ENCODE data around the gene DPYD. TPM values are rescaled to one million over a fixed set of nuclear protein-coding genes. Genes with fewer than 3 reads are reported as not detected.

Gene DPYD
- total and polyA plus RNA-seq, 4 donors = 17.7 to 99.3 (median 74.4) TPM

- Histone ChIP-seq H3K4me3 (no peak overlapping the region), H3K9ac (ENCODE audit: insufficient read depth in 1 of 2, low read length in 2 of 2) (no peak overlapping the region), H3K4me1 (ENCODE audit: control insufficient read depth in 5 of 5, insufficient read depth in 5 of 5, low read length in 5 of 5) (no peaks in the 10 kb centered on the region), H3K9me3 (ENCODE audit: control insufficient read depth in 4 of 4, insufficient read depth in 3 of 4, low read length in 3 of 4) (no peaks in the 10 kb centered on the region), H3K27ac (ENCODE audit: low read depth in 1 of 2, low read length in 1 of 2) (no peak overlapping the region), H3K27me3 (ENCODE audit: control insufficient read depth in 3 of 3, insufficient read depth in 3 of 3, low read length in 2 of 3) (no peaks in the 10 kb centered on the region), H3K36me3 (ENCODE audit: control insufficient read depth in 4 of 4, insufficient read depth in 4 of 4, low read length in 4 of 4) (peaks cover 0 to 1% (median 0%) of the 10 kb centered on the region in 4 donors)
- 84 to 92% methylated on average over 3 of the region's 3 CpGs for WGBS, 2 donors
- no peak for TF ChIP-seq CTCF (IDR thresholded peaks at IDR 0.05; ENCODE audit: control extremely low read depth, extremely low read depth)
- DNase-seq (no peak), ATAC-seq (ENCODE audit: insufficient read depth, low FRiP score) (no peak)
These were observed 265.8 kb downstream of the DPYD start for GRCh38 chr1:97654876-97655585.

- WGBS, 2 donors = 84 to 85% methylated on average over 3 of the region's 3 CpGs
- no peaks in the 10 kb centered on the region for H3K4me1 ChIP-seq (ENCODE audit: control insufficient read depth in 5 of 5, insufficient read depth in 5 of 5, low read length in 5 of 5)
- no peak overlapping the region for H3K4me3 ChIP-seq
- no peak for DNase-seq
- peaks cover 0 to 1% (median 0%) of the 10 kb centered on the region in 4 donors for H3K36me3 ChIP-seq (ENCODE audit: control insufficient read depth in 4 of 4, insufficient read depth in 4 of 4, low read length in 4 of 4)
- H3K27me3 ChIP-seq (ENCODE audit: control insufficient read depth in 3 of 3, insufficient read depth in 3 of 3, low read length in 2 of 3) = no peaks in the 10 kb centered on the region
- ATAC-seq (ENCODE audit: insufficient read depth, low FRiP score) = no peak
- TF ChIP-seq CTCF (IDR thresholded peaks at IDR 0.05; ENCODE audit: control extremely low read depth, extremely low read depth) = no peak
- no peak overlapping the region for H3K27ac ChIP-seq (ENCODE audit: low read depth in 1 of 2, low read length in 1 of 2)
- H3K9me3 ChIP-seq (ENCODE audit: control insufficient read depth in 4 of 4, insufficient read depth in 3 of 4, low read length in 3 of 4) = peaks cover 0 to 3% (median 0%) of the 10 kb centered on the region in 4 donors
- H3K9ac ChIP-seq (ENCODE audit: insufficient read depth in 1 of 2, low read length in 2 of 2) = no peak overlapping the region
These were observed 269.6 kb downstream of the DPYD start for GRCh38 chr1:97651250-97651649.

DNA sequence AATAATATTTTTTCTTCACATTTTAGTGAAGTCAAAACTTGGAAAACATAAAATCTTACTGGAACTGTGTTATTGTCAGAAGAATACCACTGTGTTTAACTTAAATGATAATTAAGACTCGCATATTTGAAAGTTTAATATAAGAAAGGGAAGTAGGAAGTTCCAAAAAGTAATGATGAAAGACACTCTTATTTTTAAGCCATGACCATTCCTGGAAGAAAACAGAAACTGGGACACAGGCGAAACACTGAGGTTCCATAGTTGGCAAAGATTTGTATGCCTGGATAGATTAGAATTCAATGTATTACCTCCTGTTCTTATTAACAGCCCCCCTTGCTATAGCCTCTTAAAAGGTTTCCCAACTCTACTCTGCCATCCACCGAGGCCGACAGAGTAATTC lies 271.2 kb downstream of the DPYD start:
- Histone ChIP-seq H3K9ac (ENCODE audit: insufficient read depth in 1 of 2, low read length in 2 of 2) (no peak overlapping the region), H3K4me1 (ENCODE audit: control insufficient read depth in 5 of 5, insufficient read depth in 5 of 5, low read length in 5 of 5) (no peaks in the 10 kb centered on the region), H3K27ac (ENCODE audit: low read depth in 1 of 2, low read length in 1 of 2) (no peak overlapping the region), H3K9me3 (ENCODE audit: control insufficient read depth in 4 of 4, insufficient read depth in 3 of 4, low read length in 3 of 4) (peaks cover 0 to 7% (median 0%) of the 10 kb centered on the region in 4 donors), H3K4me3 (no peak overlapping the region), H3K27me3 (ENCODE audit: control insufficient read depth in 3 of 3, insufficient read depth in 3 of 3, low read length in 2 of 3) (no peaks in the 10 kb centered on the region), H3K36me3 (ENCODE audit: control insufficient read depth in 4 of 4, insufficient read depth in 4 of 4, low read length in 4 of 4) (no peaks in the 10 kb centered on the region)
- no peak for TF ChIP-seq CTCF (IDR thresholded peaks at IDR 0.05; ENCODE audit: control extremely low read depth, extremely low read depth)
- DNase-seq (no peak), ATAC-seq (ENCODE audit: insufficient read depth, low FRiP score) (no peak)
- 83 to 92% methylated on average over 4 of the region's 4 CpGs for WGBS, 2 donors

- Histone ChIP-seq H3K4me3 (no peak overlapping the region), H3K36me3 (ENCODE audit: control insufficient read depth in 4 of 4, insufficient read depth in 4 of 4, low read length in 4 of 4) (no peaks in the 10 kb centered on the region), H3K9ac (ENCODE audit: insufficient read depth in 1 of 2, low read length in 2 of 2) (no peak overlapping the region), H3K27ac (ENCODE audit: low read depth in 1 of 2, low read length in 1 of 2) (no peak overlapping the region), H3K4me1 (ENCODE audit: control insufficient read depth in 5 of 5, insufficient read depth in 5 of 5, low read length in 5 of 5) (no peaks in the 10 kb centered on the region), H3K9me3 (ENCODE audit: control insufficient read depth in 4 of 4, insufficient read depth in 3 of 4, low read length in 3 of 4) (peaks cover 0 to 7% (median 0%) of the 10 kb centered on the region in 4 donors), H3K27me3 (ENCODE audit: control insufficient read depth in 3 of 3, insufficient read depth in 3 of 3, low read length in 2 of 3) (no peaks in the 10 kb centered on the region)
- no peak for TF ChIP-seq CTCF (IDR thresholded peaks at IDR 0.05; ENCODE audit: control extremely low read depth, extremely low read depth)
- no peak for DNase-seq
- ATAC-seq (ENCODE audit: insufficient read depth, low FRiP score) = no peak
These were observed 273.1 kb downstream of the DPYD start for GRCh38 chr1:97647776-97648175.

Measured in lung (tissue), 12 donors.